Neural crest cell (in vitro differentiated cells): Measurements from ENCODE around the gene TUBGCP5. TPM values are rescaled to one million over a fixed set of nuclear protein-coding genes. Genes with fewer than 3 reads are reported as not detected.

ENCODE experiments used
- DNase-seq: peaks from one replicate; pipeline ENCODE4 v3.0.0; 2021; ENCODE audit warnings: low read depth, mixed read lengths, low spot score
- H3K27ac Mint-ChIP-seq: one replicate; pipeline ENCODE4 v1.8.0; 2021; ENCODE audit warnings: mild to moderate bottlenecking, mixed read lengths; ENCODE audit not compliant: unreplicated experiment
- H3K27me3 Mint-ChIP-seq: 2 replicates; pipeline ENCODE4 v1.8.0; 2021; ENCODE audit warnings: low read depth, mild to moderate bottlenecking, mixed read lengths
- H3K36me3 Mint-ChIP-seq: 2 replicates; pipeline ENCODE4 v1.8.0; 2021; ENCODE audit warnings: low read depth, mild to moderate bottlenecking, mixed read lengths
- H3K4me1 Mint-ChIP-seq: 2 replicates; pipeline ENCODE4 v1.8.0; 2021; ENCODE audit warnings: mixed read lengths
- H3K4me3 Mint-ChIP-seq: one replicate; pipeline ENCODE4 v1.8.0; 2021; ENCODE audit warnings: mild to moderate bottlenecking, mixed read lengths
- H3K9me3 Mint-ChIP-seq: 2 replicates; pipeline ENCODE4 v1.8.0; 2021; ENCODE audit warnings: mixed read lengths
- CTCF ChIP-seq: fragments of 200-600 bp; sonication (generic); conservative IDR thresholded peaks from 2 replicates; pipeline ENCODE4 v1.5.0; 2021; ENCODE audit warnings: antibody characterized with exemption, mild to moderate bottlenecking
- total RNA-seq: library from RNA; stranded (reverse); gene quantifications from 2 replicates; pipeline ENCODE4 v1.2.1, GENCODE V29; 2021

Gene TUBGCP5
- total RNA-seq, 1 donor from 2014 or later, result 28.2 TPM

GRCh38 chr15:22956257-22956977, 83.0 kb downstream of the TUBGCP5 start:
- H3K9me3 Mint-ChIP-seq, result no peaks in the 10 kb centered on the region
- peaks cover 43% of the 10 kb centered on the region for H3K4me1 Mint-ChIP-seq
- H3K36me3 Mint-ChIP-seq, result no peaks in the 10 kb centered on the region
- no peak overlapping the region for H3K4me3 Mint-ChIP-seq
- peak overlapping the region; percentile 95 for H3K27ac Mint-ChIP-seq
- H3K27me3 Mint-ChIP-seq, result no peaks in the 10 kb centered on the region
- DNase-seq, result no peak
- TF ChIP-seq CTCF, result no peak

- Mint-ChIP-seq H3K27ac (no peak overlapping the region), H3K27me3 (no peaks in the 10 kb centered on the region), H3K9me3 (no peaks in the 10 kb centered on the region), H3K4me3 (no peak overlapping the region), H3K4me1 (peaks cover 46% of the 10 kb centered on the region), H3K36me3 (no peaks in the 10 kb centered on the region)
- no peak for TF ChIP-seq CTCF
- DNase-seq, result no peak
Observed at GRCh38 chr15:22955544-22956119, 83.7 kb downstream of the TUBGCP5 start.

- no peak overlapping the region for H3K27ac Mint-ChIP-seq
- H3K36me3 Mint-ChIP-seq, result no peaks in the 10 kb centered on the region
- H3K9me3 Mint-ChIP-seq, result no peaks in the 10 kb centered on the region
- no peak overlapping the region for H3K4me3 Mint-ChIP-seq
- H3K4me1 Mint-ChIP-seq, result peaks cover 52% of the 10 kb centered on the region
- no peaks in the 10 kb centered on the region for H3K27me3 Mint-ChIP-seq
- no peak for DNase-seq
- no peak for TF ChIP-seq CTCF
Observed at GRCh38 chr15:22954798-22955543, 84.4 kb downstream of the TUBGCP5 start.

GRCh38 chr15:22954326-22954725, 85.0 kb downstream of the TUBGCP5 start:
- Mint-ChIP-seq H3K4me3 (no peak overlapping the region), H3K27ac (no peak overlapping the region), H3K9me3 (no peaks in the 10 kb centered on the region), H3K27me3 (no peaks in the 10 kb centered on the region), H3K4me1 (peaks cover 54% of the 10 kb centered on the region), H3K36me3 (no peaks in the 10 kb centered on the region)
- no peak for TF ChIP-seq CTCF
- DNase-seq, result no peak

GRCh38 chr15:22952796-22953579, 86.4 kb downstream of the TUBGCP5 start:
- peaks cover 67% of the 10 kb centered on the region for H3K4me1 Mint-ChIP-seq
- TF ChIP-seq CTCF, result no peak
- no peaks in the 10 kb centered on the region for H3K9me3 Mint-ChIP-seq
- peak overlapping the region; percentile 96 for H3K27ac Mint-ChIP-seq
- no peaks in the 10 kb centered on the region for H3K36me3 Mint-ChIP-seq
- H3K27me3 Mint-ChIP-seq, result no peaks in the 10 kb centered on the region
- no peak for DNase-seq
- peak overlapping the region; percentile 31 for H3K4me3 Mint-ChIP-seq
